Left lung (tissue), 10 donors: Measurements from ENCODE around the gene CNIH4. TPM values are rescaled to one million over a fixed set of nuclear protein-coding genes. Genes with fewer than 3 reads are reported as not detected.

Source experiments
- ATAC-seq: fragments of 200-7000 bp; cut with Tn5 transposase; one replicate; pipeline ENCODE4 v1.9.1; 2020; ENCODE audit warnings: moderate library complexity
- DNase-seq, 4 donors: peaks; one replicate each; pipeline ENCODE4 v3.0.0-alpha.2; 2013 to 2020
- H3K27ac ChIP-seq, 2 donors: fragments of 200-600 bp; sonication (generic) in 1 of 2; one replicate each; pipeline versions ENCODE4 v1.5.0 to v1.8.0; 2020 to 2021
- H3K27me3 ChIP-seq, 2 donors: fragments of 200-600 bp; sonication (generic) in 1 of 2; one replicate each; pipeline versions ENCODE4 v1.5.0 to v1.8.0; 2020 to 2021
- H3K36me3 ChIP-seq, 2 donors: fragments of 200-600 bp; sonication (generic) in 1 of 2; one replicate each; pipeline versions ENCODE4 v1.5.0 to v1.8.0; 2020 to 2021
- H3K4me1 ChIP-seq, 2 donors: fragments of 200-600 bp; one replicate each; pipeline ENCODE4 v1.8.0; 2021
- H3K4me3 ChIP-seq, 2 donors: fragments of 200-600 bp; sonication (generic) in 1 of 2; one replicate each; pipeline versions ENCODE4 v1.5.0 to v1.8.0; 2020 to 2021; ENCODE audit warnings: mild to moderate bottlenecking in 1 of 2
- H3K9me3 ChIP-seq, 2 donors: fragments of 200-600 bp; sonication (generic) in 1 of 2; one replicate each; pipeline versions ENCODE4 v1.5.0 to v1.8.0; 2020 to 2021
- CTCF ChIP-seq, 2 donors: fragments of 200-600 bp; sonication (generic) in 1 of 2; IDR thresholded peaks; one replicate each; pipeline versions ENCODE4 v1.5.0 to v1.8.0; 2021; ENCODE audit warnings: antibody characterized with exemption in 2 of 2
- intact Hi-C, 2 donors: fragments of 100-400 bp; cut with DNase I; formaldehyde crosslinking; loops; one replicate each; pipeline versions ENCODE4 v1.11.2 to v1.14.2; 2022
- polyA plus RNA-seq, 6 donors: library from polyadenylated mRNA; unstranded; fragments of 120-200 nt; gene quantifications; one replicate each; pipeline ENCODE4 v1.2.1, GENCODE V29; 2013; ENCODE audit not compliant: insufficient read length in 6 of 6
- total RNA-seq, 2 donors: library from RNA; stranded (reverse); fragmentation: NEBNext Ultra II Directional; extraction: Animal tissue kit (Norgen Biotek cat#: 25700); gene quantifications; one replicate each; pipeline ENCODE4 v1.2.1, GENCODE V29; 2021
- donor health status: DM: no; HTN: yes; CAD: no.
- donor health status: DM: no; HTN: no; CAD: no.

The CNIH4 gene
- total and polyA plus RNA-seq, 8 donors = 34.3 to 87.4 (median 39.5) TPM

- Histone ChIP-seq H3K27me3 (no peaks in the 10 kb centered on the region), H3K4me1 (peaks cover 0 to 32% of the 10 kb centered on the region in 2 donors), H3K9me3 (no peaks in the 10 kb centered on the region), H3K4me3 (no peak overlapping the region), H3K36me3 (peaks cover 0 to 69% of the 10 kb centered on the region in 2 donors), H3K27ac (no peak overlapping the region)
- ATAC-seq (no peak), DNase-seq (no peak)
- TF ChIP-seq CTCF (IDR thresholded peaks at IDR 0.05) = no peak
- intact Hi-C loops = no loop called here
These were observed 31.3 kb downstream of the CNIH4 start for GRCh38 chr1:224387943-224388342.

- intact Hi-C loops = no loop called here
- DNase-seq (no peak), ATAC-seq (no peak)
- Histone ChIP-seq H3K27ac (no peak overlapping the region), H3K4me1 (peaks cover 0 to 15% of the 10 kb centered on the region in 2 donors), H3K27me3 (no peaks in the 10 kb centered on the region), H3K36me3 (peaks cover 0 to 87% of the 10 kb centered on the region in 2 donors), H3K4me3 (no peak overlapping the region), H3K9me3 (no peaks in the 10 kb centered on the region)
- TF ChIP-seq CTCF (IDR thresholded peaks at IDR 0.05) = no peak
These were observed 33.8 kb downstream of the CNIH4 start for GRCh38 chr1:224390517-224390916.

- DNase-seq (no peak), ATAC-seq (no peak)
- H3K27me3 ChIP-seq = no peaks in the 10 kb centered on the region
- TF ChIP-seq CTCF (IDR thresholded peaks at IDR 0.05) = no peak
- H3K9me3 ChIP-seq = no peaks in the 10 kb centered on the region
- H3K4me3 ChIP-seq = no peak overlapping the region
- peaks cover 0 to 5% of the 10 kb centered on the region in 2 donors for H3K4me1 ChIP-seq
- intact Hi-C loops = no loop called here
- peaks cover 0 to 100% of the 10 kb centered on the region in 2 donors for H3K36me3 ChIP-seq
- no peak overlapping the region for H3K27ac ChIP-seq
These were observed 36.0 kb downstream of the CNIH4 start for GRCh38 chr1:224392411-224393249.

- no peak for TF ChIP-seq CTCF (IDR thresholded peaks at IDR 0.05)
- Histone ChIP-seq H3K36me3 (peaks cover 0 to 100% of the 10 kb centered on the region in 2 donors), H3K9me3 (no peaks in the 10 kb centered on the region), H3K27me3 (no peaks in the 10 kb centered on the region), H3K4me3 (no peak overlapping the region), H3K27ac (no peak overlapping the region), H3K4me1 (peaks cover 0 to 5% of the 10 kb centered on the region in 2 donors)
- ATAC-seq (no peak), DNase-seq (no peak)
- intact Hi-C loops = no loop called here
These were observed 36.6 kb downstream of the CNIH4 start for GRCh38 chr1:224393294-224393693.

DNA sequence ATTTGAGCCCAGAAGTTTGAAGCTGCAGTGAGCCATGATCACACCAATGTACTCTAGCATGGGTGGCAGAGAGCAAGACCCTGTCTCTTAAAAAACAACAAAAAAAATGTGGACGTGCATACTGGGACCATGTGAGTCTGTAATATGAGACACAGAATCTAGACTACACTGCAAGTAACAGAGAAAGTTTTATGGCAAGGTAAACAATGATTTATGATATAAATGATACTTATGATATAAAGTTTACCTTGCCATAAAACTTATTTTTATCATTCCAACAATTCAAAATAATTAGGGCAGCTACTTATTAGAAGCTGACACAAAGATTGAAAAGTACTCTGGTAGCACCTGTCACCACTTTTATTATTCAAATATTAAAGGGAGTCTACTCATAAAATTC lies 43.2 kb downstream of the CNIH4 start:
- ATAC-seq (no peak), DNase-seq (no peak)
- intact Hi-C loops = no loop called here
- H3K36me3 ChIP-seq = peaks cover 0 to 99% of the 10 kb centered on the region in 2 donors
- no peaks in the 10 kb centered on the region for H3K4me1 ChIP-seq
- TF ChIP-seq CTCF (IDR thresholded peaks at IDR 0.05) = no peak
- H3K27ac ChIP-seq = no peak overlapping the region
- no peaks in the 10 kb centered on the region for H3K9me3 ChIP-seq
- H3K4me3 ChIP-seq = no peak overlapping the region
- no peaks in the 10 kb centered on the region for H3K27me3 ChIP-seq
